Stimulated activated CD8-positive, alpha-beta memory T cell treated with anti-CD3 and anti-CD28 coated beads, Interleukin-15, amount 100 ng/mL, for 1 hour (primary cell): Measurements from ENCODE around the gene TRIM24.
A peak's percentile ranks its signal among the peaks of the same experiment; 100 is the strongest.
"Not testable (repeated sequence)": the region's sequence is repeated elsewhere in the genome, so short reads cannot be mapped to it uniquely, and the experiment has no call there.

Experiments used
- DNase-seq: peaks from one replicate; pipeline ENCODE4 v3.0.0-alpha.2; 2020; ENCODE audit warnings: low read depth

The TRIM24 gene

DNA sequence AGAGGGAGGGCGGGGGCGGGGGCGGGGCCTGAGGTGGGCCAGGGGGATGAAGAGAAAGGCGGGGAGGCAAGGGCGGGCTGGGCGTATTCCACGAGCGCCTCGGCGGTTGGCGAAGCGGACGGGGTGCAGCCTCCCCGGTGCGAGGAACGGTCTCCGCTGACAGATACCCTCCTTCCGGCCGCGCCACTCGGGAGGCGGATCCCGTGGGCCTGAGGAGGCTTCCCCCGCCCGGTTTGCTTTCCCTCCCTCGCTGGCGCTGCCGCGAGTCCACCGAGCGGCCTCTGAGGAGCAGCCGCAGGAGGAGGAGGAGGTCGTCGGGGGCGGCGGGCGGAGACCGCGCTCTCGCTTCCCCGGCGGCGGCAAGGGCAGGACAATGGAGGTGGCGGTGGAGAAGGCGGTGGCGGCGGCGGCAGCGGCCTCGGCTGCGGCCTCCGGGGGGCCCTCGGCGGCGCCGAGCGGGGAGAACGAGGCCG is at the start of gene TRIM24:
TSS of gene TRIM24 (plus strand) at position 84 of the 473 bp plus-strand sequence. CDS start at position 374, 290 bp downstream.
- DNase-seq = no peak

GRCh38 chr7:138412077-138412476 is 48.0 kb upstream of the TRIM24 start:
- not testable (repeated sequence) for DNase-seq

GRCh38 chr7:138412921-138413320 is 47.1 kb upstream of the TRIM24 start:
- not testable (repeated sequence) for DNase-seq

DNA sequence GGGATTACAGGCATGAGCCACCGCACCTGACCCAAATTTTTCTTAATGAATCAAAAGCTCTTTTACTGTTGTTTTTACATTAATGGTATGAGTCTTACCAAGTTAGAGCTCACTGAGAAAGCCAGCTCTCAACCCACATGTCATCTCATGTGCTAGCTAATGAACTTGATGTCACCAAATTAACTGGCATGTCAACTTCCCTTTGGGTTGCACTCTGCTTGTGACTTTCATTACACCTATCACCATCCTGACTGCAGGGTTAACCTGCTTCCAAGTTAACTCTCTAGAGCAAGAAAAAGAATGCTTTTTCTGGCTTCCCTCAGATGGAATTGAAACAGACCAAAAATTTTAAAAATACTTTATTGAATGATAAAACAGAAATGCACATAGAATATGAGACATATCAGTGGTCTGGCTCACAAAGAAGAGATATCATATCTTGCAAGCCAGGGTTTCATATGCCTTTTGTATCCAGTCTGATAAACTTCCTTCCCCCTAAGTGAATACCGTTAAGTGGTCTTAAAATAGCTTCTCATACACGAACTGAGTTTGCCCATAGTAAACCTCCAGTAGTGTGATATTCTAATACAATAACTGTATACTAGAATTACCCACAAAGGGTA is 42.9 kb upstream of the TRIM24 start:
- DNase-seq = no peak

- DNase-seq = no peak
These were observed 42.3 kb upstream of the TRIM24 start for GRCh38 chr7:138417764-138418163.

GRCh38 chr7:138418403-138418802 is 41.7 kb upstream of the TRIM24 start:
- not testable (repeated sequence) for DNase-seq

DNA sequence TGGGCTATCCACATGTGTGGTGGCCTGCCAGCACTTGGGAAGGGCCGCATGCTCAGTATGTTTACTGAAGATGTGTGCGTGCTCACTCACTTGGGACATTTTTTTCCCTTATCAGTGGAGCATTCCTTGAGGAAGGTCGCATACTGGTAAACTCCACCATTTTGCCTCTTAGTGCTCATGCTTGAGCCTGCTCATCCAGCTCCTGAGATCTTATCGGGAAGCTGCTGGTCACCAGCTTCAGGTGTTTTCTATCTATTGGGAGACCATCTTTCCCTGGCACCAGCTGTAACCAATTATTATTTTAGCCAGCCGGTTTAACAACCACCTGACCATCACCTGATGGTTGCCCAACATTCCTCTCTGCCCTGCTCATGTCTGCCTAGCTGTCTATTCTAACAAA is 35.0 kb upstream of the TRIM24 start:
- no peak for DNase-seq

- DNase-seq = no peak
These were observed 30.3 kb upstream of the TRIM24 start for GRCh38 chr7:138429577-138430250.

DNA sequence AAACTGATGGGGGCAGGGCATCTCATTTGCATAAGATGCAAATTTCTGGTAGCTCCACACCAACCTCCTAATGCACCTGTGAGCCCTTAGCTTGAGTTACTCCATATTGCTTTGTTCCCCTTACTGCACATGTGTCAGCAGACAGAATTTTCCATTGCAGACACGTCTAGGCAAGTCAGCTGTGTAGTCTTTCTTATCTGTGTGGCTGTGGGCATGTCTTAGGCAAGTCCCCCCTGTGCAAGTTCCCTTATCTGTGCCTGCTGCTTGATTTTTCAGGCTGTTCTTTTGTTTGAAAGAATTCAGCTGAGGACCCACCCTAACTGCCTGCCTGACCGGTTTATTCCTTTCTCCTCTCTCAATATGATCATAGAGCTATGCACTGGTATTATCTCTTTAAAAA is 28.5 kb upstream of the TRIM24 start:
- DNase-seq = no peak

DNA sequence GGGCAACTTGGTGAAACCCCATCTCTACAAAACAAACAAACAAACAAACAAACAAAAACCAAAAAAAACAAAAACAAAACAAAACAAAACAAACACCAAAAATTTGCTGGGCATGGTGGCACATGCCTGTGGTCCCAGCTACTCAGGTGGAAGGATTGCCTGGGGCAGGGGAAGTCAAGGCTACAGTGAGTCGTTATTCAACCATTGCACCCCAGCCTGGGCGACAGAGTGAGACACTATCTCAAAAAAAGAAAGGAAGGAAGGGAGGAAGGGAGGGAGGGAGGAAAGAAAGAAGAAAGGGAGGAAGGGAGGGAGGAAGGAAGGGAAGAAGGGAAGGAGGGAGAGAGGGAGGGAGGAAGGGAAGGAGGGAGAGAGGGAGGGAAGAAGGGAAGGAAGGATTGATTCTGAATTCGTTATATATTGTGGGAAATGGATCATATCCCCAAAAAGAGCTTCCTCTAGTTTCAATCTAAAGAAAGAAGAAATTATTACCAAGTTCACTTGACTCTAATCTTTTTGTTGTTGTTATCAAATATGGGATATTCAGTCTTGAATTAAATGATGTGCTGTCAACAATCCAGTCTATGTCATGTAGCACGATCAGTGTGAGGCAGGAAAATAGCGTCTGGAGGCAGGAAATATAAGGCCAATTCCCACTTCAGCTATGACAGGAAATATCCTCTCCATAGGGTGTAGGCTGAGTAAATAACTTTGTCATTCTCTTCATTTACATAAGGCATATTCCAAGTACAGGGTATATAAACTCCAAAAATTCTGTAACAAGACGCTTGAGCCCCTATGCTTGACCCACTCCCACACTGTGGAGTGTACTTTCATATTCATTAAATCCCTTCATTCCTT is 26.2 kb upstream of the TRIM24 start:
- no peak for DNase-seq

- no peak for DNase-seq
These were observed 25.5 kb upstream of the TRIM24 start for GRCh38 chr7:138434597-138435019.

DNA sequence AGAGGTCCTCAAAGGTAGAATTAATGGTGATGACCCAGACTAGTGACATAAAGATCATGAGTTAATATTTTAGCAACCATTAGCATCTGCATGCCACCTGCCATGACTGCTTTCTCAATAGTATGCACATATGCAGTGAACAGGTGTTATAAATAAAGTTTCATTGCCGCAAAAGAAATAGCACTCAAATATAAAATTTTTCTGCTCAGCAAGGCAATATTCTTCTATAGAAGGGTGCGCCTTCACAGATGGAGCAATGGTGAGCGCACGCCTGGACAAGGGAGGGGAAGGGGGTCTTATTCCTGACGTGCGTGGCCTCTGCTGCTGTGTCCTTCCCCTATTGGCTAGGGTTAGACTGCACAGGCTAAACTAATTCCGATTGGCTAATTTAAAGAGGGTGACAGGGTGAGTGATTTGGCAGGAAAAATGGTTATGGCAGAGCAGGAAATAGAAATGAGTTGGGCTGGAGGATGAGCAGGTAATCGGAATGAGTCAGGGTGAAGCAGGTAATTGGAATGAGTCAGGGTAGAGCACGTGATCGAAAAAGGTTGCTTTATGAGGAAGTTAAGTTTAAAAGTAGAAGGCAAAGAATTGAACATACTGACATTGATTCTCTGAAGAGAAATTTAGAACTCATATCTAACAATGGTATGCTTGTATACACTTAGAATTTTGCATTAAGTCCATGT is 24.7 kb upstream of the TRIM24 start:
- no peak for DNase-seq

- DNase-seq = no peak
These were observed 23.7 kb upstream of the TRIM24 start for GRCh38 chr7:138436388-138436787.

DNA sequence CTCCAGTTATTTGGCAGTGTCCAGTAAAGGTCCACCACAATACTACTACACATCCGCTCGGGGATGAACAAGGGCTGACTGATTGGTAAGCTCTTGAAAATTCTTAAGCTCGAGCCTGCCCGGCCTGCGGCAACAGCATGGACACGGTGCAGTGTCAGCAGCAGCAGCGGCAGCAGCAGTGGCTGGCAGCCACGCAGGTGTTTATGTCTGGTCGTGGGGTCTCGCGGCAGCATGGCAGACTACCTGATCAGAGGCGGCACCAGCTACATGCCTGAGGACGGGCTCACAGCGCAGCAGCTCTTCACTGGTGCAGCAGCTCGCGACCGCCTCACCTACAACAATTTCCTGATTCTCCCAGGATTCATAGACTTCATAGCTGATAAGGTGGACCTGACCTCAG is 19.6 kb upstream of the TRIM24 start:
- DNase-seq = no peak

GRCh38 chr7:138442822-138443221 is 17.2 kb upstream of the TRIM24 start:
- no peak for DNase-seq

DNA sequence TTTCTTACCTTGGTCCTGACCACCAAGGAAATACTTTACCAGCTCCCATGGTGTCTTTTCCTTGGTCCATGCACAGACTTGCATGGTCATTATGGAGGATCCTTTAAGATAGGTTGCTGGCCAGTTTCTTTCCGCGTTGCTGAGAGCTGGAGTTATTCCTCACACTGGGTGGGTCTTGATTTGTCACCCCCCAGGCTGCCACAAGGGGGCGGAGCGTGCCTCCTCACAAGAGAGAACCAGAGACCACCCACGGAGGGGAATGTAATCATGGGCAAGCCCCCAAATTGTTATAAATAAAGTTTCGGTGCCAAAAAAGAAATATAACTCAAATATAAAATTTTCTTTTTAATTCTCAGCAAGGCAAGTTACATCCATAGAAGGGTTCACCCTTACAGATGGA is 10.5 kb upstream of the TRIM24 start:
- DNase-seq = peak; percentile 11

GRCh38 chr7:138455609-138456008 is 4.5 kb upstream of the TRIM24 start:
- no peak for DNase-seq

- DNase-seq = no peak
These were observed 3.8 kb upstream of the TRIM24 start for GRCh38 chr7:138456220-138456619.

GRCh38 chr7:138458576-138459412 is 1.3 kb upstream of the TRIM24 start:
- no peak for DNase-seq

- DNase-seq = peak; percentile 95
These were observed 465 bp upstream of the TRIM24 start for GRCh38 chr7:138459413-138460175.
